GM19025 (cell line): ENCODE results near the gene LMNB1.
"Not testable (repeated sequence)": the region's sequence is repeated elsewhere in the genome, so short reads cannot be mapped to it uniquely, and the experiment has no call there.

Source experiments
- ATAC-seq: cut with Tn5 transposase; IDR thresholded peaks from one replicate; pipeline ENCODE4 v1.9.1; 2021; ENCODE audit warnings: mild to moderate bottlenecking, low read depth, moderate library complexity; ENCODE audit not compliant: unreplicated experiment

The LMNB1 gene

DNA sequence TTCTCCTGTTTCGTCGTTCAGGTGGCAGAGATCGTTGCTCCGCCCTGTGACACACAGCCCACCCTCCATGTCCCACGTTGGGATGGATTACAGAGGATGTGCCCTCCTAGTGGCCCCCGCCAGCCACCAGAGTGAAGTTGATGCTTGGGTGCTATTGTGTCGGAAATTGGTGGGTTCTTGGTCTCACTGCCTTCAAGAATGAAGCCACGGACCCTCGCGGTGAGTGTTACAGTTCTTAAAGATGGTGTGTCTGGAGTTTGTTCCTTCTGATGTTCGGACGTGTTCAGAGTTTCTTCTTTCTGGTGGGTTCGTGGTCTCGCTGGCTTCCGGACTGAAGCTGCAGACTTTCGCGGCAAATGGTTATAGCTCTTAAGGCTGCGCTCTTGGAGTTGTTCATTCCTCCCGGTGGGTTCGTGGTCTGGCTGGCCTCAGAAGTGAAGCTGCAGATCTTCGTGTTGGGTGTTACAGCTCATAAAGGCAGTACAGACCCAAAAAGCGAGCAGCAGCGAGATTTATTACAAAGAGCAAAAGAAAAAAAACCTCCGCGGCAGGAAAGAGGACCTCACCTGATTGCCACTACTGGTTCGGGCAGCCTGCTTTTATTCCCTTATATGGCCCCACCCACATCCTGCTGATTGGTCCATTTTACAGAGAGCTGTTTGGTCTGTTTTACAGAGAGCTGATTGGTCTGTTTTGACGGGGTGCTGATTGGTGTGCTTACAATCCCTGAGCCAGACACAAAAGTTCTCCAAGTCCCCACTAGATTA is 76.8 kb downstream of the LMNB1 start:
- ATAC-seq, result not testable (repeated sequence)

DNA sequence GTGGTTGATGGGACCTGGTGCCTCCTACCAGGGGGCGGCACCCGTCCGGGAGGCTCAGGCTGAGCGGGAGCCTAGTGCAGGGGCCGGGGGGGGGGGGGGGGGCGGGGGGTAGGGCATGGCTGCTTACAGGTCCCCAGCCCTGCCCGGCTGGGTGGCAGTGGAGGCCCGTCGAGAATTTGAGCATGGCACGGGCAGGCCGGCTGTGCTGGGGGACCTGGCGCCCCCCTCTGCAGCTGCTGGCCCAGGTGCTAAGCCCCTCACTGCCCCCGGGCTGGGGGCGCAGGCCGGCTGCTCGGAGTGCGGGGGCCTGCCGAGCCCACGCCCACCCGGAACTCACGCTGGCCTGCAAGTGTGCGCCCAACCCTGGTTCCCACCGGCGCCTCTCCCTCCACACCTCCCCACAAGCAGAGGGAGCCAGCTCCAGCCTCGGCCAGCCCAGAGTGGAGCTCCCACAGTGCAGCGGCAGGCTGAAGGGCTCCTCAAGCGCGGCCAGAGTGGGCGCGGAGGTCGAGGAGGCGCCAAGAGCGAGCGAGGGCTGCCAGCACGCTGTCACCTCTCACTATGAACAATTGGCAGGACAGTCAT is 77.7 kb downstream of the LMNB1 start:
- ATAC-seq, result no peak

DNA sequence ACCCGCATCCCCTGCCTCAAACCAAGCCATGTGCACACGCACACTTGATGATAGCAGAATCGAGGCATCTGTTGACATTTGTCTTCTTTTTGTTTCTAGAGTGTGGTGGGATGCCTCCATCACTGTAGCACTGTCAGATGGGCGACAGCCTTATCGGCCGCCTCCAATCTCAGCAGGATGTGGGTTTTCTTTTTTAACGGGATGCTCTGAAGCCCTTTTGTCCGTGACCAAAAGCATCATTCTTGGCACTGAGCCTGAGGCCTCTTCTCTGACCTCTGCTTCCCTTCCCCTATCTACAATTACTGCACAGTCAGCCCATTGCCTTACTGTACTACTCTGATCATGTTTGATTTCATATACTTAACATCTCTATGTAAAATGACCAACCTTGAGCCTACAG is 78.3 kb downstream of the LMNB1 start:
- ATAC-seq, result no peak

DNA sequence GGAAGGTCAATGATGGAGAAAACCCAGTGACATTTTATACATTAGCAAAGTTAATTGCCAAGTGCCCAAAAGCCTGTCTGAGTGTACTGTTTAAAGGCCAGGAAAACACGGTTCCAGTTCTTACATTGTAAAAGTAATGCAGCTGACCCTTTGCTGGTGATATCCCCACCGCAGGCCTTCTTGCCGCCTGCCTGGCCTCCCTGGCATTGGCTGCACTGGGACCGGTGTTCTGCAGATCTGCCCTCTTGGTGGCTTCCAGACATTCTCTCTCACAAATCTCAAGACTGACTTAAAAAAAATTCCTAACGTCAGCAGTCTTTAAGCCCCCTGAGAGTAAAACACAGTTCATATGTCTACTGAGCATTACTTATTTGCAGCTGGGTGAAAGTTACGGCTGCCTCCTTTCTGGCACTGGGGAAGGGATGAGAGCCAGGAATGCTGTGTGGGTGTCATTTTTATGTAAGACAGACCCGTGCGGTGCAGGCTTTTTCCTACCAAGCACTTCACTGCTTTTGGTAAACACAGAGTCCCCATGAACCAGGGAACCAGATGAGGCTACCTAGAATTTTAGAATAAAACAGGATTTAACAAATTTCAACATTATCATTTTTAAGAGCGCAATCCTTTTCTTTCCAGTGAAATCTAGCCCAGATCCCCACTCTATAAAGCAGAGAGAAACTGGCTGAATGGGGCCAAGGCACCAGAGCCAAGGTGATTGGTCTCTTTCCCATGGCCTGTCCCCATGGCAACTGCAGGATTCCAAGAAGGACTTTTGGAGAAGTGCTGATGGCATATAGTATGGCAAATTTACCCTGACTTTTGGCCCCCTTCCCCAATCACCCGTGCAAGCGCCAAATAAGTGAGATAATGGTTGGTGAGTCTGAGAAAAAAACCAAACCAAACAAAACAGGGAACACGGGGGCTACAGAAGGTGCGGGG is 80.8 kb downstream of the LMNB1 start:
- ATAC-seq, result no peak

DNA sequence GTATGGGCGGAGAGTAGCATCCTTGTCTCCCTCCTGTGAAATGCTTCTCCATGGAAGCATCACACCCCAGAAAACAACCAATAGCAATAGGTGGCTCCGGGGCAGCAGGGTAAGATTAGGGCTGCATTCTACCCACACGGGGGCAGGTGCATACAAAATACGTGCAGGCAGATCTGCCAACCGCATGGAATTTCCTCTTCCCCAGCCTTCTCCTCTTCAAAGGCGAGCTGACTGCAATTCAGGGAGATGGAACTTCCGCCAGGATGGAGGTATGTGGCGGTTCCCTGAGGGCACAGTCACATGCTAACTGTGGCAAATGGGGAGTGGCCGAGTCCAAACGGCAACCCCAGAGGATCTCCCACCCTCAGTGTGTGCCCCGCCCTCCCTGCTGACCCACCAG is 81.5 kb downstream of the LMNB1 start:
- ATAC-seq, result no peak

DNA sequence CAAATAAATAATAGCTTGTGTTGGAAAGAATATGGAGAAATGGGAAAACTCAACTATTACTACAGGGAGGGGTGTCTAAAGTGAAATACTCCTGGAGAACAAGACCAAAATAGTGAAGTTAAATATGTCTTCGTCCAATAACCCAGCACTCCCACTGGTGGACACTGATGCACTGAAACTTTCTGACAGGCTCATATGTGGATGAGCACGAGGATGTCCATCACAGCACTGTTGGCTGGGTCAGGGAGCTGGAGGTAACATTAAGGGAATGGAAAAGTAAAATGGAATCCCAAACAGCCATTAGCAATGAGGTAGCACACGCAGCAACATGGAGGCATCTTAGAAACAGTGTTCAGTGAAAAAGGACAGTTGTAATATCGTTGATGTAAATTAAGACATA is 86.5 kb downstream of the LMNB1 start:
- ATAC-seq, result no peak

DNA sequence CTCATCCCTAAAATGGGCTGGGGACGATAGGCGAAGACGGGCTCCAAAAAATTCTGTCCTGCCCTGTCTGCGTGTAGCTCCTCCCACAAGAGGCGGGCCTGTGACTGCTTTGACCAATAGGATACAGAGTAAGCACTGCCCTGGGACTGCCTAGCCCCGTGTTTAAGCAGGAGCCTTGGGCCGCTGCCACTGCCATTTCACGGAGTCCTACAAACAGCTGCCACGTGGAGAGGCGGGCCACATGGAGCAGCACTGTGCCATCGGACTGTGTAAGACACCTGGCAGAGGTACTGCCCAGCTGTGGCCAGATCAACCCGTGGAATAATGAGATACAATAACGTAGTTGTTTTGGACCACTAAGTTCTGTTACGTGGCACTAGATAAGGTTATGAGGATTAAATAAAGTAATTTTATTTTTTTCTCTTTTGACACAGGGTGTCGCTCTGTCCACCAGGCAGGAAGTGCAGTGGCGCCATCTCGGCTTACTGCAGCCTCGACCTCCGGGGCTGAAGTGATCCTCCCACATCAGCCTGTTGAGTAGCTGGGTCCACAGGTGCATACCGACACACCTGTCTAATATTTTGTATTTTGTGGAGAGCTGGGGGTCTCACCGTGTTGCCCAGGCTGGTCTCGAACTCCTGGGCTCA is 87.2 kb downstream of the LMNB1 start:
- no peak for ATAC-seq

DNA sequence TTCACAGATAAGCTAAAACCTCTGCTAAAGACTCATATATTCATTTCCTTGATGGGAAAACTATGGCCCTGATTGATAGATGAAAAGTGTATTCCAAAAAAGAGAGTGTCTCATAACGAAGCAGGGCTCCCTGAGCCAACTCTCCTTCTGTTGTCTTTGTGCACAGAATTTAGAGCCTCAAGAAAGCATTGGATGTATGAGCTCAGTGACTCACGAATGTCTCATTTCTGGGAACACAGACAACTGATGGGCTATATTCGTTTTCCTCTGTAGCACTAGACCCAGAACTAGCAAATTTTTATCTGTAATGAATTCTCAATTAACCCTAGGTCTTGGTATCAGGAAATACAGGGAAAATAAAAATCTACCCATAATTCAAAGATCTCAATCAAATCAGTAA is 88.4 kb downstream of the LMNB1 start:
- no peak for ATAC-seq

DNA sequence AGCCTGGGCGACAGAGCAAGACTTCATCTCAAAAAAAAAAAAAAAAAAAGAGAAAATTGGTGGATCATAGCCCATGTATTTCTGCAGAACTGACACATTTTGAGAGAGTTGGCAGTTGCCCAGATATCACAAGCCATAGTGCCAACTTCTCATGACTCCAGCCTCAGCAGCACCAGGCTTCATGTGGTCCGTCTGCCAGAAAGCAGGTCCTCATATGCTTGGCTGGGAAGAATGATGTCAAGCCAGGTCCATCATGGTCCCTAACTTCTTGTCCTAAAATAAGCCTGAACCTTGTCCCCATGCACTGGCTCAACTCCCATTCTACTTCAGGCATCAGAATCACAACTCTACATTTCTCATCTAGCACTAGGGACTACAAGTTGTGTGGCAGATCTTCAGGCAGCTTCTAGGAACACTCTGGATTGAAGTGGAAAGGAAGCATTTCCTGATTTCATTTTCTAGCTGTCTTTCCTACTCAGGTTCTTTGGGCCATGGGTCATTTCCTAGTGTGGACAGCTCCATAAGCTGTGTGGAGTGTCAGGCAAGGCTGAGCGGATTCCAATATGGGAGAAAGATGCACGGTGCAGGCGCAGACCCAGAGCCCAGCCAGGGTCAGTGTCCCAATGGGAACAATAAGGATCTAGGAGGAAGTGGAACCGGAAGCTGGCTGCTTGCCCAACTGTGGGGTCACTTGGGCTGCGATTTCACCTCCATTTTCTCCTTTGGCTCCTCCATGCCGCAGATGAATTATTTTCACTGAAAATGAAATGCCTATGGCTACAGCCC is 90.1 kb downstream of the LMNB1 start:
- no peak for ATAC-seq

DNA sequence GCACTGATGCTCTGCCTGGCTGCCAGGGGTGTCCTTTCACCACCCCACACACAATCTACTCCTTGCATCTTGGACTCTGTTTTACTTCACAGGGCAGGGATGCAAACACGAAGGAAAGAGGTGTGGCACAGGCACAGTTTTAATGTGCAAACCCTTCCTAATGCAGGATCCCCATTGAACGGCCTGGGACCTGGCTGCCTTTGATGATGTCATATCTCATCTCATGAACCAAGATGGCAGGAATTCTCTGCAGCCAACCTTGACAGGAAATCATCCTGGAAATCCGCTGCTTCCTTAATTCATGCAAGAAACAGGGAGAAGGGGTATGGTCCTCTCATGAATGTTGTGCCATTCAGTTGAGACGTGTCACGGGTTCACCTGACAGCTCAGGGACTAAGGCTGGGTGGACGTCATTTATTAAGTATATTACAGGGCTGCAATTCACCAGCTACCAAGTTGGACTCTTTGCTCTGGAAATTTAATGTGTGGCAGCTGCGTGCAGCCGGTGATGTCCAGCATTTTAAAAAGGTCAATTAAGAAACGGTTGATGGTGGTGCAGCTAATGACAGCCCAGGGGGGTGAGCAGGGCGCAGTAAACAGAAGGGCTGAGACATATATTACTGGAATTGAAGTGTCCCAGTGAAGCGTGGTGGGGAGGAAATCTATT is 91.5 kb downstream of the LMNB1 start:
- no peak for ATAC-seq

DNA sequence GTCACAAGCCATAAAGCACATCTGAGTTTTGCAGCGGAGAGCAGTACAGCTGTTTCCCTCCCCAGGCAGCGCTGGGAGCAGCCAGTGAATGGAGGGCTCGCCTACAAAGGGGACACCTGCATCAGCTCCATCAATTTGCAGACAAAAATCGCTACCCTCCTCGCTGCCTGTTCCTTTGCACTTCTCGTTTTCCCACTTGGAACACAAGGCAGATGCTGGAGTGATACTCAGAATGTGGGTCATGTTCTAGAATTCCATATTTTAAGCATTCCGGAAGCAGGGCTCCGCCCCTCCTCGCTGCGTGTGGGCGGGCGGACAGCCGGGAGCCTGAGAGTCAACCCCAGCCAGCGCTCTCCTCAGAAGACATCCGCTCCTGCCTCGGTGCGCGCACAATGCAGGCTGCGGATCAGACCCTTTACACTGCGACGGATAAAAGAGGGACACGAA is 92.1 kb downstream of the LMNB1 start:
- no peak for ATAC-seq

DNA sequence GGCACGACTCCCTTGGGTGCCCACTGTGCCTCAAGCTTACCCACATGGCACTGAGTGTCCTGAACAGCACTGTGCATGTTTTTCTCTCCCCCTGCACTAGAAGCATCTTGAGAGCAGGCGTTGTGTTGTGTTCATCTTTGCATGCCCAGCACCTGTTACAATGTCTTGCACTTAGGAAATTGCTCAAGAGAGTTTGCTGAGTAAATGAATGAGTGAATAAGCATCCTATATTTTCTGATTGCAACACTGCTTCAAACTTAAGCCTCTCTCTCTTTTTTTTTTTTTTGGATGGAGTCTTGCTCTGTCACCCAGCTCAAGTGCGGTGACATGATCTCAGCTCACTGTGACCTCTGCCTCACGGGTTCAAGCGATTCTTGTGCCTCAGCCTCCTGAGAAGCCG is 94.5 kb downstream of the LMNB1 start:
- ATAC-seq, result no peak

DNA sequence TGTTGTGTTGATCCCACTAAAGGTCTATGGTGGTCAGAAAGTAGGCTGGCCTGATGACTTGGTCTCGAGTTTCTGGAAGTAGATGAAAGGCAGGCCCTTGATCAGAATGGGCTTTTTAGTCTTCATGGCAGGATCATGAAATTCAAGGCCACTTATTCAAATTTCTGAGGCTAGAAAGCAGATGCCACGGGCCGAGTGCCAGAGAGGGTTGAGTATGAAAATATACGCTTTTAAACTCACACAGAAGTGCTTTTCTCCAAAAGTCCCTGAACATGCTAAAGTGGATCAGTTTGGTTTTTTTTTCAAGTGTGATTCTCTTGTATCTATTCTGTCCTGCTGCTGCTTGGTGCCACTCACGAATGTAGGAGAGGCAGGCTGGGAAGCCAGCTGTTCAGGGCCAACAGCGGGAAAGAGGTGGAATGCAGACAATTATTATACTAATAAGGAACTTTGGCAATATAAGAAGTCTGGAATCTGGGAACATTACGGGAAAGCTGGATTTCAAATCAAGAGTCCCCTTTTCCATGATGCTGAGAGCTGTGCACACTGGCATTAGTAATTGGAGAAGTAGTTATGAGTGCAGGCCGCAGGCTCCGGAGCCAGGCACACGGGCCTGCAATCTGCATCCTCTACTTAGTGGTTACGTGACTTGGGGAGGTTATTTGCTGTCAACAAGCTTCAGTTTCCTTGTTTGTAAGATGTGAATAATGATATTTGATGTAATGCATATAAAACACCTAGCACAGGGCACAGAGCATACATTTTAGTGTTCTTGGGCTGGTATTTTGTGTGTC is 95.8 kb downstream of the LMNB1 start:
- no peak for ATAC-seq

DNA sequence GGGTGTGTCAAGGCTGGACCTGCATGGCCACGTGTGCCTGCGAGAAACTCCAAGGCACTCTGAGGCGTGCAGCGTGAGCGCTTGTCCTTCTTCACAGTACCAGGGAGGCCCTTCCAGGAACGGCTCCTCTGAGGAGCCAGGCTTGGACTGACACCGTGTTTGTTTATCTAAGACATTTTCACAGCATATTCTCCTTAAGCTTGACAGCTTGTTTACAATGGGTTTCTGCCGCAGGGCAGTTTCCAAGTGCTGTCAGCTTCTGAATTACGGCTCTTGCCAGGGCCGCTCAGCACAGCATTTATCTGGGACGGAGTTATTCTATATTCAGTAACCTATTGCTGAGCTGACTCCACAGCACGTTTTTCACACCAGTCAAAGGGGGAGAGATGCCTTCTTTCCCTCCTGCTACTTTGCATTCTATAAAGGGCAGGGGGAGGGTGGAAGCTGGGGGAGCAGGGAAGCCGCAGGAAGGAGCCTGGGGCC is 98.4 kb downstream of the LMNB1 start:
- no peak for ATAC-seq

DNA sequence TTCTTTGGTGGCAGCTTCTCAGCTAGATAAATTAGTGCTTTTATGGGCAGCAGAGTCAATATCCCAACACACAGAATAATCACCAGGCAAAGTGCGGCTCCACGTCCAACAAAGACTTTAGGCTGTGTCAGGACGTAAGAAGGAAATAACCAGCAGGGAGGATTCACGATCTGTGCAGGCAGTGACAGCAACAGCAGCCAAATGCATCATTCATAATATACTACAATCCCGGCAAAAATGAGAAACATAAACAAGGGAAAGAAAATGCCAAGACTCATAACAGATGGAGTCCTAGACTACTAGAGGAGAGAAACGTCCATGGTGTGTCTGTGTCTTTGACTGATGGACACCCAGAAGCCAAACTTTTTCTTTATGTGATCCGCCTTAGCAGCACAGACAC is 100.7 kb downstream of the LMNB1 start:
- ATAC-seq, result no peak

DNA sequence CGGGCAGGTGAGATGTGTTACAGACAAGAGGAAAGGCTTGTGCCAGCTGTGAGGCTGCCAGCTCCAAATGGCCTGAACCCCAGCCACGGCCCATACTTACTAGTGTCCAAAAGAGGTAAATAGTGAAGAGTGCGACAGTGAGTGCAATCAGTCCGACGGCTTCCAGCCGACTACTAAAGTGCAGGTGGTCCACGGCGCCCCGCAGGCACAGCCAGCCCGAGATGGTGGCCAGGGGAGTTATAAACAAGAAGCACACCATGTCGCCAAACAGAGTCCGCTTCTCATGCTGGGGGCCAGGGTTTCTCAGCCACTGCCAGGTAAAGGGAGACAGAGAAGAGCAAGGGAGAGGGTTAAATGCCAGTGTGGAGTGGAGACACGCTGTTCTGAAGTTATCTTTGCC is 101.1 kb downstream of the LMNB1 start:
- ATAC-seq, result no peak

DNA sequence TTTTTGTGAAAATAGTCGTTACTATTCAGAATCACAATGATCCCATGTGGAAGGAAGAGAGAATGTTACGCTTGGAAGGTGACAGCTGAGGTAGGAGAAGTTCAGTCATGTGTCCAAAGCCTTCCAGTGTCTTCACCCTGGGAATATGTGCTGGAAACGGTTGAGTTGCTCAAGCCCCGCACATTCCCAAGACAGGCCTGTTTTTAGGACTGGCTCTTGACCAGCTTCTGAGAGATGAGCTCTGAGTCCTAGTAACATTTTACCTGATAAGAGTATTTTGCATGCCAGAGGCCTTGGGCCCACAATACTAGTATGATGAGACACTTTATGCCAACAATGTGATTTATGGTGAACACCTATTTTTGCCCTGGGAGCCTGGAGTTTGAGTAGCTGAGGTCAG is 101.7 kb downstream of the LMNB1 start:
- ATAC-seq, result no peak

DNA sequence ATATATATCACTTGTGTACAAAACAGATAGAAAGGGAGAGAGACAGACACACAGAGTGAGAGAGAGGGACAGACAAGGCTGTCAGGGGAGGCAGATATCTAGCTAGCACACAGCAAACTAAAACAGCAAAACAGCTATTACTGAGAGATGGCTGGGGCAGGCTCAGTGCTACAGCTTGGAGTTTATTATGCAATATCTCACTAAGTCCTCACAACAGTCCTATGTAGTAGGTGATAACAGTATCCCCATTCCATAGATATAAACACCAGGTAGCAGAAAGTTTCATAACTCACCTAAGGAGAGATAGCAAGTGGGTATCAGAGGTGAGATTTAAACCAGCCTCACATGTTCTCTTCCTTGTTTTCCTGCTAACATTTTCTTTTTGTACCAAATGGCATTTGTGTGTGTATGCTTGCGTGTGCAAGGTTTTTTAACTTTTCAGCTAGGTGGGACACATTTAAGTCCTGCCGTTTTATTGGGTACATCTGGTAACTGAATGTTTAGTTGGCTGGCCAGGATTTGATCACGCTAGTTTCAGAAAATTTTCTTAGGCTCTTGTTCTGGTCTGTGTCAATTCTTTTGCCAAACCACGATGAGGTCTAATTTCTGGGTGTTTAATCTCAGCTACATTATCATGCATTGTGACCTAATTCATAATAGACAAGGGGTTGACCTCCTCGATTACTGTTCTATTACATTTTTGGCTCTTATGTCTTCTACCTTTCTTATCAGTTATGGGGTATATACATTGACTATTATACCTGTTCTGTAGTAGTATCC is 105.1 kb downstream of the LMNB1 start:
- no peak for ATAC-seq
